Activated T-cell treated with anti-CD3 and anti-CD28 coated beads, Interleukin-2, amount 50 U/mL, for 72 hours (primary cell): ENCODE measurements around the gene SWSAP1. TPM values are rescaled to one million over a fixed set of nuclear protein-coding genes. Genes with fewer than 3 reads are reported as not detected.
"Not testable (repeated sequence)": the region's sequence is repeated elsewhere in the genome, so short reads cannot be mapped to it uniquely, and the experiment has no call there.

ENCODE experiments used
- ATAC-seq, 2 donors: fragments of 150-1000 bp; cut with Tn5 transposase; replicated peaks in 1 of 2; 2 replicates each; pipeline ENCODE4 v1.10.0; 2021; ENCODE audit warnings: moderate library complexity in 2 of 2, mild to moderate bottlenecking in 1 of 2
- DNase-seq, 2 donors: peaks; one replicate each; pipeline ENCODE4 v3.0.0; 2021 to 2022; ENCODE audit warnings: mixed read lengths in 1 of 2
- H3K27ac Mint-ChIP-seq: one replicate; pipeline ENCODE4 v1.8.0; 2022; ENCODE audit warnings: mild to moderate bottlenecking, moderate library complexity, mixed read lengths
- H3K27me3 Mint-ChIP-seq: one replicate; pipeline ENCODE4 v1.8.0; 2022; ENCODE audit warnings: low read depth, mixed read lengths
- H3K36me3 Mint-ChIP-seq, 2 donors: one replicate each; pipeline ENCODE4 v1.8.0; 2022; ENCODE audit warnings: mixed read lengths in 2 of 2, mild to moderate bottlenecking in 1 of 2; ENCODE audit not compliant: insufficient read depth in 2 of 2
- H3K4me1 Mint-ChIP-seq: one replicate; pipeline ENCODE4 v1.8.0; 2022; ENCODE audit warnings: low read depth, mixed read lengths
- H3K4me3 Mint-ChIP-seq, 2 donors: one replicate each; pipeline ENCODE4 v1.8.0; 2022; ENCODE audit warnings: mild to moderate bottlenecking in 2 of 2, mixed read lengths in 2 of 2, moderate library complexity in 2 of 2
- H3K9me3 Mint-ChIP-seq, 2 donors: one replicate each; pipeline ENCODE4 v1.8.0; 2022; ENCODE audit warnings: mixed read lengths in 2 of 2
- total RNA-seq, 2 donors: library from RNA; stranded (reverse); gene quantifications; one replicate each; pipeline ENCODE4 v1.2.3, GENCODE V29; 2022

SWSAP1 gene
- total RNA-seq, 2 donors from 2014 or later = 1.9 to 2.6 TPM

- not testable (repeated sequence) for H3K9me3 Mint-ChIP-seq, H3K27ac Mint-ChIP-seq, H3K27me3 Mint-ChIP-seq, ATAC-seq, DNase-seq, H3K36me3 Mint-ChIP-seq
- Mint-ChIP-seq H3K4me3 (peak overlapping the region; percentile 87 to 91), H3K4me1 (peaks cover 33% of the 10 kb centered on the region)
These were observed 34.4 kb upstream of the SWSAP1 start for GRCh38 chr19:11340099-11340467.

- ATAC-seq = no peak
- peaks cover 0 to 2% of the 10 kb centered on the region in 2 donors for H3K36me3 Mint-ChIP-seq
- H3K27me3 Mint-ChIP-seq = no peaks in the 10 kb centered on the region
- no peak overlapping the region for H3K27ac Mint-ChIP-seq
- peaks cover 50% of the 10 kb centered on the region for H3K4me1 Mint-ChIP-seq
- H3K9me3 Mint-ChIP-seq = no peaks in the 10 kb centered on the region
- no peak for DNase-seq
- H3K4me3 Mint-ChIP-seq = no peak overlapping the region
These were observed 32.0 kb upstream of the SWSAP1 start for GRCh38 chr19:11342429-11342828.

GRCh38 chr19:11345122-11345803, 29.2 kb upstream of the SWSAP1 start:
- no peaks in the 10 kb centered on the region for H3K27me3 Mint-ChIP-seq
- H3K27ac Mint-ChIP-seq = peak overlapping the region; percentile 88
- H3K4me3 Mint-ChIP-seq = peak overlapping the region; percentile 95 to 96
- H3K36me3 Mint-ChIP-seq = peaks cover 4 to 6% of the 10 kb centered on the region in 2 donors
- DNase-seq (no peak), ATAC-seq (no peak)
- H3K9me3 Mint-ChIP-seq = peaks cover 2% of the 10 kb centered on the region in 2 donors
- peaks cover 33% of the 10 kb centered on the region for H3K4me1 Mint-ChIP-seq

GRCh38 chr19:11346104-11346940, 28.1 kb upstream of the SWSAP1 start, which contains the start of the genes CCDC159 and TMEM205:
Gene CCDC159 (plus strand): TSS chr19:11346519. CDS start chr19:11346607, 88 bp downstream.
Gene TMEM205 (minus strand): TSS chr19:11346268. CDS start chr19:11345619, 649 bp downstream.
- peaks cover 2% of the 10 kb centered on the region in 2 donors for H3K9me3 Mint-ChIP-seq
- DNase-seq (peak; percentile 98 to 99), ATAC-seq (peak; percentile 96)
- peak within 1 kb of the TSS; percentile 95 to 96 for H3K4me3 Mint-ChIP-seq
- no peaks in the 10 kb centered on the region for H3K27me3 Mint-ChIP-seq
- H3K4me1 Mint-ChIP-seq = peaks cover 33% of the 10 kb centered on the region
- H3K36me3 Mint-ChIP-seq = peaks cover 4 to 6% of the 10 kb centered on the region in 2 donors
- H3K27ac Mint-ChIP-seq = peak within 1 kb of the TSS; percentile 88

GRCh38 chr19:11347546-11348039, 26.9 kb upstream of the SWSAP1 start:
- peaks cover 33% of the 10 kb centered on the region for H3K4me1 Mint-ChIP-seq
- peaks cover 4 to 6% of the 10 kb centered on the region in 2 donors for H3K36me3 Mint-ChIP-seq
- H3K27ac Mint-ChIP-seq = no peak overlapping the region
- no peak for ATAC-seq
- DNase-seq = no peak
- H3K27me3 Mint-ChIP-seq = no peaks in the 10 kb centered on the region
- H3K4me3 Mint-ChIP-seq = peak overlapping the region; percentile 95 to 96
- peaks cover 2% of the 10 kb centered on the region in 2 donors for H3K9me3 Mint-ChIP-seq

GRCh38 chr19:11349171-11349570, 25.3 kb upstream of the SWSAP1 start:
- Mint-ChIP-seq H3K4me3 (no peak overlapping the region), H3K36me3 (peaks cover 4 to 6% of the 10 kb centered on the region in 2 donors), H3K27ac (no peak overlapping the region), H3K27me3 (no peaks in the 10 kb centered on the region), H3K4me1 (peaks cover 32% of the 10 kb centered on the region), H3K9me3 (peaks cover 2% of the 10 kb centered on the region in 2 donors)
- DNase-seq = no peak
- no peak for ATAC-seq

GRCh38 chr19:11354102-11354501, 20.4 kb upstream of the SWSAP1 start:
- Mint-ChIP-seq H3K4me3 (peak overlapping the region in 1 of 2 donors; percentile 27), H3K4me1 (peaks cover 10% of the 10 kb centered on the region), H3K27me3 (peaks cover 11% of the 10 kb centered on the region)
- H3K9me3 Mint-ChIP-seq, ATAC-seq, H3K36me3 Mint-ChIP-seq, H3K27ac Mint-ChIP-seq, DNase-seq: not testable (repeated sequence)

- DNase-seq (peak; percentile 89 to 92), ATAC-seq (peak; percentile 91 to 94)
- Mint-ChIP-seq H3K27ac (peak within 1 kb of the TSS; percentile 12), H3K4me3 (peak within 1 kb of the TSS; percentile 63 to 71), H3K9me3 (no peaks in the 10 kb centered on the region), H3K36me3 (no peaks in the 10 kb centered on the region), H3K4me1 (peaks cover 10% of the 10 kb centered on the region), H3K27me3 (peaks cover 11% of the 10 kb centered on the region)
These were observed 19.0 kb upstream of the SWSAP1 start, which contains the start of gene PLPPR2 for GRCh38 chr19:11355160-11356073. Gene PLPPR2 (plus strand): TSS chr19:11355432. CDS start chr19:11357674, 2,242 bp downstream.

GRCh38 chr19:11356074-11356397, 18.4 kb upstream of the SWSAP1 start:
- no peak overlapping the region for H3K27ac Mint-ChIP-seq
- DNase-seq (no peak), ATAC-seq (no peak)
- H3K4me1 Mint-ChIP-seq = peaks cover 10% of the 10 kb centered on the region
- H3K36me3 Mint-ChIP-seq = no peaks in the 10 kb centered on the region
- H3K27me3 Mint-ChIP-seq = peaks cover 11% of the 10 kb centered on the region
- H3K9me3 Mint-ChIP-seq = no peaks in the 10 kb centered on the region
- H3K4me3 Mint-ChIP-seq = peak overlapping the region; percentile 63 to 71

GRCh38 chr19:11356676-11357550, 17.6 kb upstream of the SWSAP1 start:
- Mint-ChIP-seq H3K36me3 (no peaks in the 10 kb centered on the region), H3K9me3 (no peaks in the 10 kb centered on the region), H3K4me1 (peaks cover 10% of the 10 kb centered on the region), H3K27ac (no peak overlapping the region), H3K27me3 (peaks cover 11% of the 10 kb centered on the region), H3K4me3 (no peak overlapping the region)
- DNase-seq = no peak
- ATAC-seq = no peak

GRCh38 chr19:11359421-11359820, 15.0 kb upstream of the SWSAP1 start:
- no peak for ATAC-seq
- peaks cover 11% of the 10 kb centered on the region for H3K27me3 Mint-ChIP-seq
- H3K36me3 Mint-ChIP-seq = no peaks in the 10 kb centered on the region
- H3K4me1 Mint-ChIP-seq = peaks cover 10% of the 10 kb centered on the region
- H3K27ac Mint-ChIP-seq = no peak overlapping the region
- no peak for DNase-seq
- H3K4me3 Mint-ChIP-seq = no peak overlapping the region
- no peaks in the 10 kb centered on the region for H3K9me3 Mint-ChIP-seq
